ELF-1 (cell line): ENCODE data around the gene C19orf85.
A peak's percentile ranks its signal among the peaks of the same experiment; 100 is the strongest.

ENCODE experiments used
- DNase-seq: peaks from one replicate; pipeline ENCODE4 v3.0.0-alpha.2; 2016; ENCODE audit warnings: low read depth, low spot score

The C19orf85 gene

GRCh38 chr19:55477905-55478304 lies 13.4 kb upstream of the C19orf85 start:
- DNase-seq: no peak

- DNase-seq: peak; percentile 98
Observed at GRCh38 chr19:55476100-55476775, 11.7 kb upstream of the C19orf85 start, which contains the start of gene ZNF628. ZNF628 (plus strand) TSS chr19:55476617; CDS start chr19:55479911, 3,294 bp downstream.

GRCh38 chr19:55474269-55475265 lies 10.0 kb upstream of the C19orf85 start:
- DNase-seq: peak; percentile 75

- DNase-seq: peak; percentile 82
Observed at GRCh38 chr19:55473225-55474012, 8.9 kb upstream of the C19orf85 start.

GRCh38 chr19:55472463-55472862 lies 7.9 kb upstream of the C19orf85 start:
- DNase-seq: peak; percentile 72

- DNase-seq: peak; percentile 58
Observed at GRCh38 chr19:55471266-55471665, 6.7 kb upstream of the C19orf85 start.

- DNase-seq: no peak
Observed at GRCh38 chr19:55468054-55468393, 3.5 kb upstream of the C19orf85 start.

GRCh38 chr19:55467236-55468053 lies 2.9 kb upstream of the C19orf85 start:
- DNase-seq: peak; percentile 66

- no peak for DNase-seq
Observed at GRCh38 chr19:55466241-55466614, 1.7 kb upstream of the C19orf85 start.

- no peak for DNase-seq
Observed at GRCh38 chr19:55465460-55466240, 1.1 kb upstream of the C19orf85 start.

- DNase-seq: no peak
Observed at GRCh38 chr19:55464039-55464661, 401 bp downstream of the C19orf85 start.

GRCh38 chr19:55463583-55464031 lies 944 bp downstream of the C19orf85 start:
- DNase-seq: no peak

- no peak for DNase-seq
Observed at GRCh38 chr19:55462722-55463121, 1.8 kb downstream of the C19orf85 start.

- DNase-seq: no peak
Observed at GRCh38 chr19:55461974-55462626, 2.5 kb downstream of the C19orf85 start.

- DNase-seq: peak; percentile 100
Observed at GRCh38 chr19:55461259-55461973, 3.1 kb downstream of the C19orf85 start, which contains the start of gene ISOC2. ISOC2 (minus strand) TSS chr19:55461642; CDS start chr19:55456486, 5,156 bp downstream.

- DNase-seq: peak; percentile 91
Observed at GRCh38 chr19:55460670-55461258, 3.8 kb downstream of the C19orf85 start.

- no peak for DNase-seq
Observed at GRCh38 chr19:55459950-55460657, 4.4 kb downstream of the C19orf85 start.
